Mesothelial cell of epicardium (in vitro differentiated cells): Measurements from ENCODE around the gene PCK1. TPM values are rescaled to one million over a fixed set of nuclear protein-coding genes. Genes with fewer than 3 reads are reported as not detected.

Source experiments
- DNase-seq, 2 experiments: peaks; one replicate each; pipeline ENCODE4 v3.0.0; 2021; ENCODE audit warnings: low spot score in 2 of 2; ENCODE audit not compliant: unreplicated experiment in 2 of 2
- H3K27ac Mint-ChIP-seq: 2 replicates; pipeline ENCODE4 v1.8.0; 2021; ENCODE audit warnings: mixed read lengths
- H3K27me3 Mint-ChIP-seq: 2 replicates; pipeline ENCODE4 v1.8.0; 2021; ENCODE audit warnings: low read depth, mixed read lengths
- H3K36me3 Mint-ChIP-seq: 2 replicates; pipeline ENCODE4 v1.8.0; 2021; ENCODE audit warnings: mixed read lengths
- H3K4me1 Mint-ChIP-seq: 2 replicates; pipeline ENCODE4 v1.8.0; 2021; ENCODE audit warnings: mixed read lengths
- H3K4me3 Mint-ChIP-seq: 2 replicates; pipeline ENCODE4 v1.8.0; 2021; ENCODE audit warnings: mild to moderate bottlenecking, moderate library complexity, mixed read lengths
- H3K9me3 Mint-ChIP-seq: 2 replicates; pipeline ENCODE4 v1.8.0; 2021; ENCODE audit warnings: mixed read lengths
- total RNA-seq: library from RNA; stranded (reverse); gene quantifications from 3 replicates; pipeline ENCODE4 v1.2.1, GENCODE V29; 2021
- TF ChIP-seq, protein P1 (sequence below): fragments of 200-600 bp; sonication (generic); IDR thresholded peaks from one replicate; pipeline ENCODE4 v1.5.0; 2021; ENCODE audit warnings: antibody characterized with exemption; ENCODE audit not compliant: unreplicated experiment

Gene PCK1
- total RNA-seq, 1 donor from 2014 or later, result not detected

DNA sequence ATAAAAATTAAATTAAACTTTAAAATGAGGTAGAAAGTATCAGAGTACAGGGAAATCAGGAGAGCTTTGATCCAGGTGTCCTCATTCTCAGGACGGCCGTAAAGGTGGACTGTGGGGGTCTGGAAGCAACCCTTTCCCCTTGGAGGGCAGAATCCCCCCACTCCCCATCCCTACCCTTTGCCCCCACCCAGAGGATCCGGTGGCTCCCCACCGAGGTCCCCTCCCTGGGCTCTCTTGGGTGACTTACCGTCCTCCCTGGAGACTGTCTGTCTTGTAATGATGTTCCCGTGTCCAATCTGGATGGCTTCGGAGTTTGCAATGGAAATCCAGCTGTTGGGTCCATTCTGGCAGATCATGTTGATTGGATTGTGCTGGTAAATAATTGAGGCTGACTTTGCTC, 52.0 kb downstream of the PCK1 start:
- Mint-ChIP-seq H3K4me1 (no peaks in the 10 kb centered on the region), H3K27me3 (peaks cover 53% of the 10 kb centered on the region), H3K27ac (no peak overlapping the region), H3K36me3 (no peaks in the 10 kb centered on the region), H3K4me3 (no peak overlapping the region), H3K9me3 (no peaks in the 10 kb centered on the region)
- peak in 1 of 2 experiments; percentile 11 for DNase-seq
- TF ChIP-seq, protein P1, sequence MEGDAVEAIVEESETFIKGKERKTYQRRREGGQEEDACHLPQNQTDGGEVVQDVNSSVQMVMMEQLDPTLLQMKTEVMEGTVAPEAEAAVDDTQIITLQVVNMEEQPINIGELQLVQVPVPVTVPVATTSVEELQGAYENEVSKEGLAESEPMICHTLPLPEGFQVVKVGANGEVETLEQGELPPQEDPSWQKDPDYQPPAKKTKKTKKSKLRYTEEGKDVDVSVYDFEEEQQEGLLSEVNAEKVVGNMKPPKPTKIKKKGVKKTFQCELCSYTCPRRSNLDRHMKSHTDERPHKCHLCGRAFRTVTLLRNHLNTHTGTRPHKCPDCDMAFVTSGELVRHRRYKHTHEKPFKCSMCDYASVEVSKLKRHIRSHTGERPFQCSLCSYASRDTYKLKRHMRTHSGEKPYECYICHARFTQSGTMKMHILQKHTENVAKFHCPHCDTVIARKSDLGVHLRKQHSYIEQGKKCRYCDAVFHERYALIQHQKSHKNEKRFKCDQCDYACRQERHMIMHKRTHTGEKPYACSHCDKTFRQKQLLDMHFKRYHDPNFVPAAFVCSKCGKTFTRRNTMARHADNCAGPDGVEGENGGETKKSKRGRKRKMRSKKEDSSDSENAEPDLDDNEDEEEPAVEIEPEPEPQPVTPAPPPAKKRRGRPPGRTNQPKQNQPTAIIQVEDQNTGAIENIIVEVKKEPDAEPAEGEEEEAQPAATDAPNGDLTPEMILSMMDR, result no peak

DNA sequence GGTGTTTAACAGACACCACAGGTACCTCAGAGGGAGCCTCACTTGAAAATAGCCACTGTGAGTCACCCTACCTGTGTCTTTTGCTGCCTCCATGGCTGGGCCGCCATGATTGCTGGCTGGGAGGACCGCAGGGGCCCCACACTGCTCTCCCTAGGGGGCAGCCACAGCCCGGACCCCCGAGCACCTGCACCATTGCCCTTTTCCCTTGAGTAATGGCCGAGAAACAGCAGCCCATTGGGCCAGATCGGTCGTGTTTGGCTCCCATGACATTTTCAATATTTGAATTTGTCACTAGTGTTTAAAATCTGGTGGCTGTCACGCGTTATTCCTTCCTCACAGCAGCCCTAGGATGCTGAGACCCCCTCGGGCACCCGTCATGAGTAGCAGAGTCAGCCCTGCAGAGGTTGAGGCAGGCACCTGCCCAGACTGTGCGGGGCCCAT, 52.6 kb downstream of the PCK1 start:
- H3K4me3 Mint-ChIP-seq, result no peak overlapping the region
- no peak overlapping the region for H3K27ac Mint-ChIP-seq
- TF ChIP-seq, protein P1, result no peak
- H3K36me3 Mint-ChIP-seq, result no peaks in the 10 kb centered on the region
- peak in 1 of 2 experiments; percentile 6 for DNase-seq
- H3K9me3 Mint-ChIP-seq, result no peaks in the 10 kb centered on the region
- H3K4me1 Mint-ChIP-seq, result no peaks in the 10 kb centered on the region
- H3K27me3 Mint-ChIP-seq, result peaks cover 52% of the 10 kb centered on the region

DNA sequence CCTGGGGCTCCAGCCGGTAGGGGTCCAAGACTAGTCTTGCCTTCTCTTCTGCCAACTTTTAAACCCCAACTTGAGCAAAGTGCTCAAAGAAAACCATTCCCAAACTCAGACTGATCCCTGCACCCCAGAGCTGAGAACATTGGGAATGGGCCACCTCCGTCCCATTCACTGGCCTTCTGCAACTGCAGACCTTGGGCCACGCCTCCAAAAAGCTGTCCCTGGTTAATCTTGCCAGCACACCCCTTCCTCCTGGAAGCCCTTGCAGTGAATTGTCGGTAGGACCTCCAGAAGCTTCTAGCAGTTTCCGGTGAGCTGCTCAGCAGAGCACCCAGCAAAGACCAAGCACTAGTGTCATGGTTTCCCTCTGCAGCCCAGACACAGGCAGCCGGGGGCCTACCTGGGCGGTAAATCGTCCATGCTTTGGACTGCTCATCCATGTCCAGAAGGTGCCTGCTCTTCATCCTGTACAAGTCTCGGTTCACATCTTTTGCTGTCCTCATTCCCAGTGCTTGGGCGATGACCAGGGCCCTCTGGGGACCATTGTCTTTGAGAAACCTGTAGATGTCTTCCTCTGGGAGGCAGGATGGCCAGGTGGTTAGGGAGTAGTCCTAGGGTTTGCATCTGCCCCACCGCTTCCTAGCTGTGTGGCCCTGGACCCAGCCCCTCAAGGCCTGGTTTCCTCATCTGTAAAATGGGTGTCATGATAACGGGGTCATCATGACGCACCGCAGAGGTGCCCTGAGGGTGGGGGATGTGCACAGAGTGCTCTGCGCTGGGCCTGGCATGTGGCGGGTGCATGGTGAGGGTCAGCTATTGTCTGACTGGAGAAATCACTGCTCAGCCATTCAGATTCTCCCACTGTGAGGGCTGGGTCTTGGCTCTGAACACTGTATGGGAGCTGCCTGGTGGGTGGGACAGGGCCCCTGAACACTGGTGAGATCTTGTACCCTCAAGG, 53.9 kb downstream of the PCK1 start:
- Mint-ChIP-seq H3K27me3 (peaks cover 54% of the 10 kb centered on the region), H3K4me3 (no peak overlapping the region), H3K36me3 (no peaks in the 10 kb centered on the region), H3K27ac (no peak overlapping the region), H3K4me1 (no peaks in the 10 kb centered on the region), H3K9me3 (no peaks in the 10 kb centered on the region)
- DNase-seq, result peak in 1 of 2 experiments; percentile 6
- TF ChIP-seq, protein P1, result no peak

DNA sequence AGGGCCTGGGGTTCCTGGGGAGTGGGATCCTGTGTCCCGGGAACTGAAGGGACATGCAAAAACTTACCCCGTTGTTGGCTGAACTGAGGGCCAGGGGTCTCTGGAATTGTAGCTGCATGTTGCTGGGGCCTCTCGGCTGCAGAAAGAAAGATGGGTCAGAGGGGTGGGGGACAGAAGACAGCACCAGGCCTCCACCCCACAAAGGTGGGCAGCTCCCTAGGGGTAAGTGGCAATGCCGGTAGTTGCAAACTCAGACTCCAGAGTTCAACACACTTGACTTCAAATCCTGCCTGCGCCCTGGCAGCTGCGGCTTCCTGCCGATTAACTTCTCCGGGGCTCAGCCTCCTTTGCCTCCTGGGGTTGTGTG, 54.5 kb downstream of the PCK1 start:
- H3K9me3 Mint-ChIP-seq, result no peaks in the 10 kb centered on the region
- H3K27ac Mint-ChIP-seq, result no peak overlapping the region
- H3K36me3 Mint-ChIP-seq, result no peaks in the 10 kb centered on the region
- H3K27me3 Mint-ChIP-seq, result peaks cover 54% of the 10 kb centered on the region
- TF ChIP-seq, protein P1, result no peak
- H3K4me3 Mint-ChIP-seq, result no peak overlapping the region
- no peak for DNase-seq
- H3K4me1 Mint-ChIP-seq, result no peaks in the 10 kb centered on the region

DNA sequence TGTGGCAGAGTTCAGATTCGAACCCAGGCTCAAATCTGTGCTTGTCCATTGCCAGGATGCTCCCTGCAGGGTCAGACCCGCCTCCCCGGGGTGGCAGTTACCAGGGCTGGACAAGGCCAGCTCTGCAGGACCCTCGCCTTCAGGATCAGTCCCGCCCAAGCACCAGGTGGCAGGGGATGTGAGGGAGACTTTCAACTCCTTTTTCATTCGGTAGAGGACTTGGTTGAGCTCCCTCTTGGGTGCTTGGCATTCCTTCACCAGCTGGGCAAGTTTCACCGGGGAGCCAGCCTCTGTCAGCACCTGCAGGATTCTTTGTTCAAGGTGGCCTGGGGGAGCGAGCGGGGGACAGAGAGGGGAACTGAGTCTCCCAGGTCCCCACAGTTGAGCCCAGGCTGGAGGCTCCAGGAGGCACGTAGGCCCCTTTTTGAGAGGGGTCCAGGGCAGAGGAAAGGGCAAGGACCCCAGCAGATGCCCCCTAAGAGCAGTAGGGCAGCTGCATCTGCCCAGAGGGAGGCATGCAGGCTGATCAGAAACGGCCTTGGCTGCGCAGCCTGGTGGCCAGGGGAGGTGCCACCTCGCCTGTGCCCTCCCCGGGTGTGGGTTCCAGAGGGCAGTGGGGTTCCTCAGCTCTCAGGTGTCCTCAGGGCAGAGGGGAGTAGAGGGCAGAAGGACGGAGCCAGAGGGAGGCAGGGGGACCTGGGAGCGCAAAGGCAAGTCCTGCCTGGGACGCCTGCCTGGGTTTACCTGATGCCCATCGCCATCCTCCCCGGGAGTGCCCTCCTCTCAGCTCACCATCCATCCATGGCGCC, 55.4 kb downstream of the PCK1 start:
- Mint-ChIP-seq H3K4me3 (no peak overlapping the region), H3K27ac (no peak overlapping the region), H3K9me3 (no peaks in the 10 kb centered on the region), H3K27me3 (peaks cover 48% of the 10 kb centered on the region), H3K36me3 (no peaks in the 10 kb centered on the region), H3K4me1 (no peaks in the 10 kb centered on the region)
- no peak for DNase-seq
- TF ChIP-seq, protein P1, result no peak
